Lower leg skin (tissue), 4 donors: ENCODE measurements around the gene CRNKL1. TPM values are rescaled to one million over a fixed set of nuclear protein-coding genes. Genes with fewer than 3 reads are reported as not detected.

Source experiments
- DNase-seq, 2 donors: peaks; one replicate each; pipeline ENCODE4 v3.0.0-alpha.2; 2019; ENCODE audit warnings: low spot score in 2 of 2
- H3K4me3 ChIP-seq: fragments of 200-600 bp; sonication (generic); 2 replicates; pipeline ENCODE4 v1.5.1; 2017; ENCODE audit warnings: mild to moderate bottlenecking, low read depth; ENCODE audit not compliant: poor library complexity, severe bottlenecking
- CTCF ChIP-seq, 3 donors: fragments of 450-650 bp; IDR thresholded peaks; one replicate each; pipeline ENCODE4 v1.5.1; 2016; ENCODE audit warnings: antibody characterized with exemption in 3 of 3, mild to moderate bottlenecking in 3 of 3, moderate library complexity in 2 of 3
- POLR2A ChIP-seq, 2 donors: fragments of 450-650 bp; IDR thresholded peaks; one replicate each; pipeline ENCODE4 v1.6.1; 2016 to 2017; ENCODE audit warnings: antibody characterized with exemption in 2 of 2, mild to moderate bottlenecking in 1 of 2, moderate library complexity in 1 of 2
- WGBS, 2 donors: methylation state at CpG; one replicate each; pipeline ENCODE4 v1.1.5; 2018; 5-methylcytosine and 5-hydroxymethylcytosine counted together
- intact Hi-C: fragments of 100-400 bp; cut with DNase I; formaldehyde crosslinking; loops from one replicate; pipeline ENCODE4 v1.15.0; 2023; ENCODE audit warnings: low total_unique reads
- total RNA-seq, 4 donors: library from RNA; depleted of rRNA; stranded (reverse); fragments of >200 nt; gene quantifications; one replicate each; pipeline ENCODE4 v1.1.0, GENCODE V29; 2016

The CRNKL1 gene
- total RNA-seq, 4 donors from 2014 or later: 19.5 to 25.3 (median 20.7) TPM

DNA sequence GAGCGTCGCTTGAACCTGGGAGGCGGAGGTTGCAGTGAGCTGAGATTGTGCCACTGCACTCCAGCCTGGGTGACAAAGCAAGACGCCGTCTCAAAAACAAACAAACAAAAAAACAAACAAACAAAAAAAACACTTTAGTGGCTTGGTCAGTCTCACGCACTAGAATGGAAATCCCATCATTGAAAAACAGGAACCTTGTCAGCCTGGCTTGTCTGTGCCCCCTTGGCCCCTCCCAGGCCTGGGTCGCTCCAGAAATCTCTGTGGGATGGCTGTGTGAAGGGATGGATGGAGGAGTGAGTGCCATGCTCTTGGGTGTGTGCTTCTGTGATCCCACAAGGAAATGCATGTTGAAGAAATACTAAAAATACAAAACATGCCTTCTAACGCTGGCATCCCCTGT, 56.0 kb downstream of the CRNKL1 start:
- intact Hi-C loops: loop anchor here (5.0 to 10.0 kb wide), 2 partner anchors 211 to 304 kb away; no protein-coding TSS in a partner anchor
- no peak for DNase-seq
- TF ChIP-seq POLR2A (IDR thresholded peaks at IDR 0.05): no peak
- H3K4me3 ChIP-seq: no peak overlapping the region
- WGBS, 2 donors: 81% methylated on average over 8 of the region's 8 CpGs

GRCh38 chr20:19995220-19995863, 56.9 kb downstream of the CRNKL1 start:
- TF ChIP-seq POLR2A (IDR thresholded peaks at IDR 0.05): no peak
- TF ChIP-seq CTCF (IDR thresholded peaks at IDR 0.05): peak in 1 of 3 donors; percentile 53
- intact Hi-C loops: loop anchor here (5.0 to 10.0 kb wide), 2 partner anchors 211 to 303 kb away; no protein-coding TSS in a partner anchor
- DNase-seq: no peak
- WGBS, 2 donors: 32 to 37% methylated on average over 5 of the region's 5 CpGs
- no peak overlapping the region for H3K4me3 ChIP-seq

DNA sequence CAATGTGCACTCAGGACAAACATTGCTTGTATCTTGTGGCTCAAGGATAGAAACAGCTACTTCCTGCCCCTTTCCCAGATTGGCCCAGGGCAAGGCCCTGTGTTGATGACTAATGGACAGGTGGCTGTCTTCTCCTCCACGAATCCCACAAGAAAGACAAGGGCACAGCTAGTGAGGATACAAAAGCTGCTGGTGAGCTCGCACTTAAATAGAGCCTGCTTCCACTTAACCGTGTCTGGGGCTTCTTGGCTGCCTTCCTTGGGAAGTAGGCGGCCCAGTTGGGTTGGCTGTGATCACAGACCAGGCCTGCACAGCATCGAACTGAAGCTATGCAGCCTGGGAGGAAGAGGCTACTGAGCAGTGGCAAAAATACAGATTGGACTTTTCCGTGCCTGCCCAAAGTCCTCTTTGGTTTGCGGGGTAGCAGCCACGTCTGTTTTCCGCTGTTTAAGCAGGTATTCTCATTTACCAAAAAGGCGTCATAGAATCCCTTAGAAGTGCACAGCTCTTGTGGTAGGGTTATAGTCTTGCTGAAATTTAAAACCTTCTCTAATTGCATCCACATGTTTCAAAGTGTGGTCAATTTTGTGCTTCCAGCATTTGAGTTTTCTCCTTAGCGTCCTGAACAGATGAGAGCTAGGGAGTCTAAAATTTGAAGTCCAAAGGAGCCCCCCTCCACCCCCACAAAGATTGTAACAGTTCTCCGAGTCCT, 58.2 kb downstream of the CRNKL1 start:
- no peak for TF ChIP-seq POLR2A (IDR thresholded peaks at IDR 0.05)
- no peak for TF ChIP-seq CTCF (IDR thresholded peaks at IDR 0.05)
- no peak overlapping the region for H3K4me3 ChIP-seq
- intact Hi-C loops: loop anchor here (10.0 kb wide), 1 partner anchor 209 kb away; no protein-coding TSS in a partner anchor
- 39 to 51% methylated on average over 12 of the region's 12 CpGs for WGBS, 2 donors
- DNase-seq: no peak

GRCh38 chr20:19992996-19993908, 59.0 kb downstream of the CRNKL1 start:
- no peak for DNase-seq
- intact Hi-C loops: loop anchor here (10.0 kb wide), 1 partner anchor 208 kb away; no protein-coding TSS in a partner anchor
- TF ChIP-seq POLR2A (IDR thresholded peaks at IDR 0.05) (no peak), CTCF (IDR thresholded peaks at IDR 0.05) (no peak)
- H3K4me3 ChIP-seq: no peak overlapping the region
- WGBS, 2 donors: 19 to 25% methylated on average over 14 of the region's 14 CpGs

- TF ChIP-seq CTCF (IDR thresholded peaks at IDR 0.05) (no peak), POLR2A (IDR thresholded peaks at IDR 0.05) (no peak)
- 64 to 76% methylated on average over 2 of the region's 2 CpGs for WGBS, 2 donors
- DNase-seq: no peak
- H3K4me3 ChIP-seq: no peak overlapping the region
- intact Hi-C loops: loop anchor here (10.0 kb wide), 1 partner anchor 207 kb away; no protein-coding TSS in a partner anchor
Measured at GRCh38 chr20:19991854-19992253, 60.4 kb downstream of the CRNKL1 start.
